Spleen (tissue), 7 donors: Measurements from ENCODE around the gene TBX4.

ENCODE experiments used
- POLR2A ChIP-seq, 3 donors: fragments of 450-650 bp; IDR thresholded peaks; one replicate each; pipeline ENCODE4 v1.5.1; 2017; ENCODE audit warnings: antibody characterized with exemption in 3 of 3, mild to moderate bottlenecking in 1 of 3
- POLR2AphosphoS5 ChIP-seq, 3 donors: sonication (generic); formaldehyde crosslinking; IDR thresholded peaks; one replicate each; pipeline ENCODE4 v1.5.1; 2017; ENCODE audit warnings: antibody characterized with exemption in 3 of 3
- TF ChIP-seq, protein P1 (sequence below), 11 experiments: fragments of 200-600 bp in 7 of 11; fragments of 450-650 bp in 4 of 11; sonication (generic) in 4 of 11; IDR thresholded peaks in 8 of 11; conservative IDR thresholded peaks in 3 of 11; 1 replicate in 7 of 11; 2 replicates in 4 of 11; pipeline versions ENCODE4 v1.4.0 to v1.8.0; 2016 to 2021; ENCODE audit warnings: antibody characterized with exemption in 11 of 11, inconsistent platforms in 4 of 11, mild to moderate bottlenecking in 1 of 11
- donor health status: DM: no; HTN: no; CAD: no; lungs with moderate emphysema.
- donor health status: DM: no; HTN: no; CAD: no.
- donor health status: DM: no; HTN: no; CAD: no.

DNA sequence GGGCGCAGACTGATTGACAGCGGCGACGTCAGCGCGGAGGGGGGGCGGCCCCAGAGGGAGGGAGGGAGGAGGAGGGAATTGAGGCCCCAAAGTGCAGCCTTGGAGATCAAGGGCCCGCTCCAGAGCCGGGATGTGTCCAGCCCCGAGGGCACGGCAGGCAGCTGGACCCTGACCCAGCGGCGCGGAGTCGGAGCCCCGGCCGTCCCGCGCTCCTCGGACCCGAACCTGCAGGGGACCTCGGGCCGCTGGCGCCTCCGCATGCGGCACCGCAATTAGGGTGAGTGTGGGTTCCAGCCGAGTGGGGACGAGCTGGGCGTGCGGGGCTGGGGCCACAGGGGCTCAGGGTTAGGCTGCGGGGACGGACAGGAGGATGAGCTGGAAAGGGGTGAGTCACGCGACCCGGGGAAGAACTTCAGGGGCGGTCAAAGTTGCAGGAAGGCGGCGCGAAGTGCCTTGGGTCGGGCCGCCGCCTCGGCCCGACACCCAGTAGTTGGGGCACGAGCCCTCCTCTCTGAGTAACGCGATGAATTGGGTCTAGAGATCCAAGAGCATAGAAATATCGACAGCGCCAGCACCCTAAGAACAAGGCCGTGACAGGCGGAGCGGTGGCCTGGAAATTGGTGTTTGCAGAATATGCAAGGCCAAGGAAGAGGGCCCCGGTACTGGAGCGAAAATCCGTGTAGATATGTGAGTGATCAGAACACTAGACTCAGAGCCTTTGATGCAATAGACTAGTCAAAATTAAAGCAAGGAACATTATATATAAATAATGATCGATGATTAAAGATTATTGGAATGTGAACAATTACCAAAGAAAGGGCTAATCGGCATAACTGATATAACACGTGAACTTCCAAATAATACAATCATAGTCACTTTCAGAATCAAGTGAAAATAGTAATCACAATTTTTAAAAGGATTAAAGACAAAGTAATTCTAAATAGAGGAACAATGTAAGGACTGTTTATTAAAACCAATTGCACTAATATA, at the start of gene TBX4:
- TF ChIP-seq, protein P1, sequence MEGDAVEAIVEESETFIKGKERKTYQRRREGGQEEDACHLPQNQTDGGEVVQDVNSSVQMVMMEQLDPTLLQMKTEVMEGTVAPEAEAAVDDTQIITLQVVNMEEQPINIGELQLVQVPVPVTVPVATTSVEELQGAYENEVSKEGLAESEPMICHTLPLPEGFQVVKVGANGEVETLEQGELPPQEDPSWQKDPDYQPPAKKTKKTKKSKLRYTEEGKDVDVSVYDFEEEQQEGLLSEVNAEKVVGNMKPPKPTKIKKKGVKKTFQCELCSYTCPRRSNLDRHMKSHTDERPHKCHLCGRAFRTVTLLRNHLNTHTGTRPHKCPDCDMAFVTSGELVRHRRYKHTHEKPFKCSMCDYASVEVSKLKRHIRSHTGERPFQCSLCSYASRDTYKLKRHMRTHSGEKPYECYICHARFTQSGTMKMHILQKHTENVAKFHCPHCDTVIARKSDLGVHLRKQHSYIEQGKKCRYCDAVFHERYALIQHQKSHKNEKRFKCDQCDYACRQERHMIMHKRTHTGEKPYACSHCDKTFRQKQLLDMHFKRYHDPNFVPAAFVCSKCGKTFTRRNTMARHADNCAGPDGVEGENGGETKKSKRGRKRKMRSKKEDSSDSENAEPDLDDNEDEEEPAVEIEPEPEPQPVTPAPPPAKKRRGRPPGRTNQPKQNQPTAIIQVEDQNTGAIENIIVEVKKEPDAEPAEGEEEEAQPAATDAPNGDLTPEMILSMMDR (IDR thresholded peaks at IDR 0.05 in 8 of 11, conservative IDR thresholded peaks at IDR 0.05 in 3 of 11), result peak in 1 of 11 experiments; percentile 5
- no peak for TF ChIP-seq POLR2A (IDR thresholded peaks at IDR 0.05)
- no peak for TF ChIP-seq POLR2AphosphoS5 (IDR thresholded peaks at IDR 0.05)
